HUES64 (cell line): ENCODE measurements around the gene FIZ1.

ENCODE experiments used
- H3K27ac ChIP-seq: 2 replicates; pipeline ENCODE4 v1.7.0; 2013; ENCODE audit warnings: low read depth, low read length, inconsistent platforms
- H3K27me3 ChIP-seq: 2 replicates; pipeline ENCODE4 v1.6.1; 2013; ENCODE audit warnings: mild to moderate bottlenecking, low read length; ENCODE audit not compliant: insufficient read depth
- H3K36me3 ChIP-seq: 2 replicates; pipeline ENCODE4 v1.6.1; 2013; ENCODE audit warnings: mild to moderate bottlenecking, low read length; ENCODE audit not compliant: insufficient read depth
- H3K4me1 ChIP-seq: 2 replicates; pipeline ENCODE4 v1.6.1; 2013; ENCODE audit warnings: mild to moderate bottlenecking, low read length, moderate library complexity; ENCODE audit not compliant: insufficient read depth
- H3K4me3 ChIP-seq: 2 replicates; pipeline ENCODE4 v1.5.1; 2013; ENCODE audit warnings: mild to moderate bottlenecking, low read length, moderate library complexity
- H3K9ac ChIP-seq: 2 replicates; pipeline ENCODE4 v1.6.1; 2013; ENCODE audit warnings: mild to moderate bottlenecking, low read depth, low read length
- H3K9me3 ChIP-seq: 2 replicates; pipeline ENCODE4 v1.6.1; 2013; ENCODE audit warnings: low read depth, low read length; ENCODE audit not compliant: insufficient read depth
- WGBS: fragments of 150-250, 120-280 bp; methylation state at CpG from one replicate; pipeline ENCODE4 v1.1.7; 2013; ENCODE audit warnings: missing lambda C conversion rate; 5-methylcytosine and 5-hydroxymethylcytosine counted together

The FIZ1 gene

GRCh38 chr19:55599842-55600661, 735 bp upstream of the FIZ1 start, which contains the start of gene ZNF524:
TSS of gene ZNF524 (plus strand) at chr19:55600288. CDS start at chr19:55602113, 1,825 bp downstream.
- H3K36me3 ChIP-seq, result peaks cover 21% of the 10 kb centered on the region
- WGBS, result under 1% methylated on average over 85 of the region's 97 CpGs
- peak within 1 kb of the TSS; percentile 99 for H3K27ac ChIP-seq
- peaks cover 8% of the 10 kb centered on the region for H3K4me1 ChIP-seq
- no peaks in the 10 kb centered on the region for H3K9me3 ChIP-seq
- peak within 1 kb of the TSS; percentile 99 for H3K9ac ChIP-seq
- no peaks in the 10 kb centered on the region for H3K27me3 ChIP-seq
- H3K4me3 ChIP-seq, result peak within 1 kb of the TSS; percentile 79

- WGBS, result 6% methylated on average over 26 of the region's 26 CpGs
- Histone ChIP-seq H3K27ac (peak overlapping the region; percentile 99), H3K4me3 (peak overlapping the region; percentile 79), H3K9me3 (no peaks in the 10 kb centered on the region), H3K36me3 (peaks cover 26% of the 10 kb centered on the region), H3K4me1 (peaks cover 8% of the 10 kb centered on the region), H3K27me3 (no peaks in the 10 kb centered on the region), H3K9ac (peak overlapping the region; percentile 99)
Observed at GRCh38 chr19:55598719-55599467, 424 bp downstream of the FIZ1 start.

- Histone ChIP-seq H3K36me3 (peaks cover 29% of the 10 kb centered on the region), H3K4me3 (peak overlapping the region; percentile 79; the same call in 1 of the 2 replicates), H3K27ac (no peak overlapping the region), H3K9me3 (no peaks in the 10 kb centered on the region), H3K4me1 (peaks cover 8% of the 10 kb centered on the region), H3K9ac (no peak overlapping the region), H3K27me3 (no peaks in the 10 kb centered on the region)
- WGBS, result 83% methylated on average over 9 of the region's 9 CpGs
Observed at GRCh38 chr19:55598034-55598433, 1.3 kb downstream of the FIZ1 start.

GRCh38 chr19:55597501-55597921, 1.8 kb downstream of the FIZ1 start:
- Histone ChIP-seq H3K9ac (no peak overlapping the region), H3K27me3 (no peaks in the 10 kb centered on the region), H3K27ac (no peak overlapping the region), H3K4me3 (no peak overlapping the region), H3K36me3 (peaks cover 29% of the 10 kb centered on the region), H3K4me1 (peaks cover 8% of the 10 kb centered on the region), H3K9me3 (no peaks in the 10 kb centered on the region)
- 97% methylated on average over 27 of the region's 30 CpGs for WGBS

- no peak overlapping the region for H3K27ac ChIP-seq
- H3K4me1 ChIP-seq, result peaks cover 10% of the 10 kb centered on the region
- no peaks in the 10 kb centered on the region for H3K9me3 ChIP-seq
- H3K4me3 ChIP-seq, result no peak overlapping the region
- H3K36me3 ChIP-seq, result peaks cover 29% of the 10 kb centered on the region
- no peaks in the 10 kb centered on the region for H3K27me3 ChIP-seq
- no peak overlapping the region for H3K9ac ChIP-seq
- 93% methylated on average over 3 of the region's 3 CpGs for WGBS
Observed at GRCh38 chr19:55596304-55596703, 3.0 kb downstream of the FIZ1 start.

GRCh38 chr19:55594996-55595545, 4.2 kb downstream of the FIZ1 start:
- H3K27ac ChIP-seq, result no peak overlapping the region
- WGBS, result 92% methylated on average over 3 of the region's 4 CpGs

GRCh38 chr19:55593096-55593772, 6.1 kb downstream of the FIZ1 start:
- WGBS, result 96% methylated on average over 68 of the region's 68 CpGs
- no peaks in the 10 kb centered on the region for H3K9me3 ChIP-seq
- no peak overlapping the region for H3K4me3 ChIP-seq
- H3K4me1 ChIP-seq, result peaks cover 4% of the 10 kb centered on the region
- H3K9ac ChIP-seq, result no peak overlapping the region
- H3K27me3 ChIP-seq, result no peaks in the 10 kb centered on the region
- H3K36me3 ChIP-seq, result peaks cover 29% of the 10 kb centered on the region
- H3K27ac ChIP-seq, result no peak overlapping the region

More at GRCh38 chr19:55594996-55595545, 4.2 kb downstream of the FIZ1 start:
- H3K36me3 ChIP-seq, result peaks cover 29% of the 10 kb centered on the region
- no peaks in the 10 kb centered on the region for H3K9me3 ChIP-seq
- H3K4me3 ChIP-seq, result no peak overlapping the region
- H3K27me3 ChIP-seq, result no peaks in the 10 kb centered on the region
- H3K9ac ChIP-seq, result no peak overlapping the region
- peaks cover 8% of the 10 kb centered on the region for H3K4me1 ChIP-seq

- H3K36me3 ChIP-seq, result peaks cover 29% of the 10 kb centered on the region
- no peaks in the 10 kb centered on the region for H3K9me3 ChIP-seq
- 96% methylated on average over 73 of the region's 73 CpGs for WGBS
- H3K9ac ChIP-seq, result no peak overlapping the region
- H3K27ac ChIP-seq, result no peak overlapping the region
- no peaks in the 10 kb centered on the region for H3K27me3 ChIP-seq
- peaks cover 3% of the 10 kb centered on the region; the same call in 1 of the 2 replicates for H3K4me1 ChIP-seq
- no peak overlapping the region for H3K4me3 ChIP-seq
Observed at GRCh38 chr19:55592391-55593090, 6.8 kb downstream of the FIZ1 start.

GRCh38 chr19:55591555-55591954, 7.8 kb downstream of the FIZ1 start:
- H3K4me3 ChIP-seq, result no peak overlapping the region
- H3K9ac ChIP-seq, result no peak overlapping the region
- H3K27me3 ChIP-seq, result no peaks in the 10 kb centered on the region
- H3K36me3 ChIP-seq, result peaks cover 23% of the 10 kb centered on the region
- H3K4me1 ChIP-seq, result peaks cover 3% of the 10 kb centered on the region; the same call in 1 of the 2 replicates
- H3K27ac ChIP-seq, result no peak overlapping the region
- no peaks in the 10 kb centered on the region for H3K9me3 ChIP-seq
- 83% methylated on average over 10 of the region's 10 CpGs for WGBS

- H3K4me3 ChIP-seq, result no peak overlapping the region
- H3K9me3 ChIP-seq, result no peaks in the 10 kb centered on the region
- H3K4me1 ChIP-seq, result peaks cover 6% of the 10 kb centered on the region; the same call in 1 of the 2 replicates
- peaks cover 13% of the 10 kb centered on the region for H3K36me3 ChIP-seq
- no peak overlapping the region for H3K27ac ChIP-seq
- no peaks in the 10 kb centered on the region for H3K27me3 ChIP-seq
- H3K9ac ChIP-seq, result no peak overlapping the region
- 85% methylated on average over 10 of the region's 10 CpGs for WGBS
Observed at GRCh38 chr19:55590617-55591016, 8.7 kb downstream of the FIZ1 start.
